Neural progenitor cell (in vitro differentiated cells): Measurements from ENCODE around the gene EMC1. TPM values are rescaled to one million over a fixed set of nuclear protein-coding genes. Genes with fewer than 3 reads are reported as not detected.

Source experiments
- DNase-seq: peaks from one replicate; pipeline ENCODE4 v3.0.0-alpha.2; 2016; ENCODE audit warnings: low spot score
- H2AFZ ChIP-seq: fragments of 200-600 bp; sonication (generic); replicated peaks from 2 replicates; pipeline ENCODE4 v1.6.1; 2016; ENCODE audit warnings: antibody characterized with exemption
- H3F3A ChIP-seq: fragments of 200-600 bp; sonication (generic); 2 replicates; pipeline ENCODE4 v1.6.1; 2016; ENCODE audit warnings: antibody characterized with exemption, low read depth
- H3K27ac ChIP-seq: fragments of 200-600 bp; sonication (generic); 2 replicates; pipeline ENCODE4 v1.5.1; 2016; ENCODE audit warnings: mild to moderate bottlenecking
- H3K27me3 ChIP-seq: fragments of 200-600 bp; sonication (generic); 2 replicates; pipeline ENCODE4 v1.6.1; 2016; ENCODE audit warnings: mild to moderate bottlenecking, moderate library complexity
- H3K36me3 ChIP-seq: fragments of 200-600 bp; sonication (generic); 2 replicates; pipeline ENCODE4 v1.5.1; 2016
- H3K4me1 ChIP-seq: fragments of 200-600 bp; sonication (generic); 2 replicates; pipeline ENCODE4 v1.6.1; 2016; ENCODE audit warnings: mixed run types
- H3K4me2 ChIP-seq: fragments of 200-600 bp; sonication (generic); 2 replicates; pipeline ENCODE4 v1.6.1; 2016
- H3K4me3 ChIP-seq: fragments of 200-600 bp; sonication (generic); 2 replicates; pipeline ENCODE4 v1.5.1; 2016
- H3K79me2 ChIP-seq: fragments of 200-600 bp; sonication (generic); 2 replicates; pipeline ENCODE4 v1.6.1; 2016; ENCODE audit warnings: low read depth
- H3K9ac ChIP-seq: fragments of 200-600 bp; sonication (generic); 2 replicates; pipeline ENCODE4 v1.6.1; 2016
- H3K9me3 ChIP-seq: fragments of 200-600 bp; sonication (generic); 2 replicates; pipeline ENCODE4 v1.5.1; 2016; ENCODE audit warnings: low read depth
- H4K20me1 ChIP-seq: fragments of 200-600 bp; sonication (generic); 2 replicates; pipeline ENCODE4 v1.6.1; 2016; ENCODE audit warnings: low read depth
- H3K27ac Mint-ChIP-seq: 3 replicates; pipeline ENCODE4 v1.8.0; 2021; ENCODE audit warnings: mixed read lengths
- H3K27me3 Mint-ChIP-seq: 2 replicates; pipeline ENCODE4 v1.8.0; 2022; ENCODE audit warnings: low read depth, mild to moderate bottlenecking, inconsistent platforms, moderate library complexity, mixed read lengths; ENCODE audit not compliant: insufficient read depth
- H3K36me3 Mint-ChIP-seq: 3 replicates; pipeline ENCODE4 v1.8.0; 2021; ENCODE audit warnings: mixed read lengths
- H3K4me1 Mint-ChIP-seq: 3 replicates; pipeline ENCODE4 v1.8.0; 2021; ENCODE audit warnings: mixed read lengths
- H3K4me3 Mint-ChIP-seq: 3 replicates; pipeline ENCODE4 v1.8.0; 2021; ENCODE audit warnings: mild to moderate bottlenecking, moderate library complexity, mixed read lengths
- H3K9me3 Mint-ChIP-seq: 3 replicates; pipeline ENCODE4 v1.8.0; 2020; ENCODE audit warnings: mixed read lengths
- CTCF ChIP-seq: fragments of 200-600 bp; sonication (generic); IDR thresholded peaks from 2 replicates; pipeline ENCODE4 v1.5.1; 2017; ENCODE audit warnings: antibody characterized with exemption, mild to moderate bottlenecking
- EZH2 ChIP-seq: fragments of 200-600 bp; sonication (generic); IDR thresholded peaks from 2 replicates; pipeline ENCODE4 v1.6.1; 2017; ENCODE audit warnings: antibody characterized with exemption, mild to moderate bottlenecking, moderate library complexity
- EZH2phosphoT487 ChIP-seq: fragments of 200-600 bp; sonication (generic); IDR thresholded peaks from 2 replicates; pipeline ENCODE4 v1.6.1; 2017; ENCODE audit warnings: antibody characterized with exemption
- total RNA-seq: library from RNA; depleted of rRNA; stranded (reverse); fragments of >200 nt; gene quantifications from 2 replicates; pipeline ENCODE4 v1.2.3, GENCODE V29; 2015; ENCODE audit warnings: low replicate concordance

The EMC1 gene
- total RNA-seq, 1 donor from 2014 or later: 32.6 TPM

DNA sequence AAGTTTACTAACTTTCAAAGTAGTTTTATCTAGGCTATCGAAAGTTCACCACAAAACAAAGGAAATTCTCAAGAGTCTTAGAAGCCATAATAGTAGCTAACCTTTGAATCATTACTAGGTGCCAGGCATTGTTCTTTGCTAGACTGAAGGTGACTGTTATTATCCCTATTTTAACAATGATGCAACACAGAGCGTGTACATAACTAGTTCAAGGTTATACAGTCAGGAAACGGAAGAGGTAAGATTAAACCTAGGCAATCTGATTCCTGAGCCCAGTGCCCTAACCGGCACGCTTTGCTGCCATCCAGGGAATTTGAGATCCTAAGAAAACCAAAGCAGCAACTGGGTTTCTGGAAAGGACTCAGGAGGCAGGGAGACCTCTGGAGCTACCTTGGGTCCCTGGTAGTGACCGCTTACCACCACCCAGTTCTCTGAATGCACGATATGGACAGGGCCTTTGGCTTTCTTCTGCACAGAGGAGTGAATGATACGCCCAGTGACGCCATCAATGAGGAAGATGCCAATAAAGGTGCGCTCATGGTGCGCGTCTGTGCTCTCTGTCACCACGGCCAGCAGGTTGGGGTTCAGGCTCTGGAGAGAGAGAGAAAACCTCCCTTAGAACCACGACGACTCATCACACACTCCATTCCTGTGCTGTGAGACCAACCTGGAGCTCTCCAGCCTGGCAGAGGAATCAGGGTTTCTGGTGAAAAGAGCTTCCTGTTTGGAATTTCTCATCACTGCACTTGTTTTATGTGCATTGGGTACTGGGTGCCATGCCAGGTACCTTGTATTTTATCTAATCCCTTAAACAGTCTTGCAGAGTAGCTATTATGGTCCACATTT, 28.1 kb downstream of the EMC1 start:
- no peak for DNase-seq
- Histone ChIP-seq H3K36me3 (peaks cover 6% of the 10 kb centered on the region), H3K79me2 (no peaks in the 10 kb centered on the region), H3K4me3 (no peak overlapping the region), H3K4me1 (no peaks in the 10 kb centered on the region), H3K9me3 (no peaks in the 10 kb centered on the region), H2AFZ (no peak overlapping the region), H3K9ac (no peak overlapping the region), H3K27ac (no peak overlapping the region), H3K4me2 (no peak overlapping the region), H4K20me1 (peaks cover 4% of the 10 kb centered on the region), H3F3A (no peaks in the 10 kb centered on the region), H3K27me3 (no peaks in the 10 kb centered on the region)
- TF ChIP-seq EZH2 (no peak), EZH2phosphoT487 (no peak), CTCF (no peak)
- Mint-ChIP-seq H3K36me3 (peaks cover 43% of the 10 kb centered on the region), H3K4me3 (no peak overlapping the region), H3K27me3 (no peaks in the 10 kb centered on the region), H3K9me3 (no peaks in the 10 kb centered on the region), H3K4me1 (no peaks in the 10 kb centered on the region), H3K27ac (no peak overlapping the region)

DNA sequence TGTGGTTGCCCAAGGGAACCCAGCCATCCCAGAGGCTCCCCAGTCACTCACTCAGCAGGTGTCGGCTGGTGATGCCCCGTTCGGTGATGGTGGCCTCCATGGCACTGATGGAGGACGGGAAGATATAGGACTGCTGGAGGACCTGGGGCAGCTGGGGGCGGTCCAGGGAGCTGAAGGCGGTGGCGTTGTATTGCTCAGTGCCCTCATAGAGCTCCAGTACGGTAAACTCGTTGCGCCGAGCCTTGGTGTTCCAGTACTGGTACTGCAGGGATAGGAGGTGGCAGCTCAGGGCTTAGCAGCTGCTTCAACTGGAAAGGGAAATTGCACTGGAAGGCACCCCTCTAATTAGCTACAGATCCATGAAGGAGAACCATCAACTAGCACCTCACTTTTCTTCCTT, 28.8 kb downstream of the EMC1 start:
- H3K36me3 ChIP-seq: peaks cover 10% of the 10 kb centered on the region
- H3K9me3 ChIP-seq: no peaks in the 10 kb centered on the region
- H3K9ac ChIP-seq: no peak overlapping the region
- no peak overlapping the region for H3K27ac ChIP-seq
- H2AFZ ChIP-seq: no peak overlapping the region
- H3K4me3 ChIP-seq: no peak overlapping the region
- TF ChIP-seq EZH2phosphoT487: no peak
- no peak for TF ChIP-seq CTCF
- TF ChIP-seq EZH2: no peak
- H4K20me1 ChIP-seq: peaks cover 4% of the 10 kb centered on the region
- Mint-ChIP-seq H3K4me3 (no peak overlapping the region), H3K9me3 (no peaks in the 10 kb centered on the region), H3K36me3 (peaks cover 41% of the 10 kb centered on the region), H3K27me3 (no peaks in the 10 kb centered on the region), H3K4me1 (no peaks in the 10 kb centered on the region), H3K27ac (no peak overlapping the region)
- no peaks in the 10 kb centered on the region for H3F3A ChIP-seq
- DNase-seq: no peak
- no peaks in the 10 kb centered on the region for H3K79me2 ChIP-seq
- no peak overlapping the region for H3K4me2 ChIP-seq
- no peaks in the 10 kb centered on the region for H3K4me1 ChIP-seq
- no peaks in the 10 kb centered on the region for H3K27me3 ChIP-seq

GRCh38 chr1:19220991-19221390, 30.3 kb downstream of the EMC1 start:
- TF ChIP-seq CTCF (no peak), EZH2phosphoT487 (no peak), EZH2 (no peak)
- peaks cover 37% of the 10 kb centered on the region for H3K36me3 Mint-ChIP-seq

More at GRCh38 chr1:19220991-19221390, 30.3 kb downstream of the EMC1 start:
- Histone ChIP-seq H3F3A (no peaks in the 10 kb centered on the region), H3K27me3 (no peaks in the 10 kb centered on the region), H3K27ac (no peak overlapping the region), H2AFZ (no peak overlapping the region), H3K4me1 (no peaks in the 10 kb centered on the region), H3K9me3 (no peaks in the 10 kb centered on the region), H3K79me2 (peaks cover 4% of the 10 kb centered on the region), H4K20me1 (peaks cover 7% of the 10 kb centered on the region), H3K36me3 (peaks cover 10% of the 10 kb centered on the region), H3K4me3 (no peak overlapping the region), H3K4me2 (no peak overlapping the region), H3K9ac (no peak overlapping the region)
- Mint-ChIP-seq H3K4me1 (no peaks in the 10 kb centered on the region), H3K9me3 (no peaks in the 10 kb centered on the region), H3K27me3 (no peaks in the 10 kb centered on the region), H3K27ac (no peak overlapping the region), H3K4me3 (no peak overlapping the region)
- no peak for DNase-seq
